Uterus (tissue), 2 donors: Measurements from ENCODE around the gene COX10.

Source experiments
- CTCF ChIP-seq, 4 experiments: fragments of 200-600 bp in 2 of 4; fragments of 450-650 bp in 2 of 4; sonication (generic) in 2 of 4; IDR thresholded peaks; one replicate each; pipeline ENCODE4 v1.5.1; 2016 to 2019; ENCODE audit warnings: antibody characterized with exemption in 4 of 4, mild to moderate bottlenecking in 2 of 4, moderate library complexity in 1 of 4
- POLR2A ChIP-seq, 2 donors: fragments of 450-650 bp; IDR thresholded peaks; one replicate each; pipeline ENCODE4 v1.6.1; 2016; ENCODE audit warnings: antibody characterized with exemption in 2 of 2, mild to moderate bottlenecking in 1 of 2, moderate library complexity in 1 of 2

GRCh38 chr17:14133104-14133503, 63.8 kb downstream of the COX10 start:
- TF ChIP-seq POLR2A (IDR thresholded peaks at IDR 0.05) (no peak), CTCF (IDR thresholded peaks at IDR 0.05) (no peak)
